C1 segment of cervical spinal cord (tissue), 14 donors: ENCODE results near the gene CNIH4.
"Not testable (repeated sequence)": the region's sequence is repeated elsewhere in the genome, so short reads cannot be mapped to it uniquely, and the experiment has no call there.

Source experiments
- DNase-seq, 14 donors: peaks; one replicate each; lab custom pipeline; 2025; lab: John Stamatoyannopoulos, UW

CNIH4 gene

DNA sequence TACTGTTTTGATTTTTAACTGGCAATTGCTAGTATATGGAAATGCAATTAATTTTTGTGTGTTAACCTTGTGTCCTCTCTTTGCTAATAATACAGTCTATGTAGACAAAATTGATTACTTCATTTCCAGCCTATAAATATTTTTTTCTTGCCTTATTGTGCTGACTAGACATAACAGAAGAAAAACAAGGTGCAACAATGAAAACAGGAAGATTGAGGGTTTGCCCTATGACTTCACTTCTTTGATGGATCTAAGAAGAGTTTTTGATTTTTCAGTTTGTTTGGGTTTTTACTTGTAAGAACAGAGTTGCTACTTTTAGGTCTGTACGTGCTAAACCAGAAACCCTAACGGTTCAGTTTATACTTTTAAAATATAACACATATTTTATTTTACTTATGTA lies 8.5 kb upstream of the CNIH4 start:
- no peak for DNase-seq

DNA sequence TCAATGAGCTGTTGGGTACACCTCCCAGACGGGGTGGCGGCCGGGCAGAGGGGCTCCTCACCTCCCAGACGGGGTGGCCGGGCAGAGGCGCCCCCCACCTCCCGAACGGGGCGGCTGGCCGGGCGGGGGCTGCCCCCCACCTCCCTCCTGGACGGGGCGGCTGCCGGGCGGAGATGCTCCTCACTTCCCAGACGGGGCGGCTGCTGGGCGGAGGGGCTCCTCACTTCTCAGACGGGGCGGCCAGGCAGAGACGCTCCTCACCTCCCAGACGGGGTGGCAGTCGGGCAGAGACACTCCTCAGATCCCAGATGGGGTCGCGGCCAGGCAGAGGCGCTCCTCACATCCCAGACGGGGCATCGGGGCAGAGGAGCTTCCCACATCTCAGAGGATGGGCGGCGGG lies 7.0 kb upstream of the CNIH4 start:
- DNase-seq, result not testable (repeated sequence)

DNA sequence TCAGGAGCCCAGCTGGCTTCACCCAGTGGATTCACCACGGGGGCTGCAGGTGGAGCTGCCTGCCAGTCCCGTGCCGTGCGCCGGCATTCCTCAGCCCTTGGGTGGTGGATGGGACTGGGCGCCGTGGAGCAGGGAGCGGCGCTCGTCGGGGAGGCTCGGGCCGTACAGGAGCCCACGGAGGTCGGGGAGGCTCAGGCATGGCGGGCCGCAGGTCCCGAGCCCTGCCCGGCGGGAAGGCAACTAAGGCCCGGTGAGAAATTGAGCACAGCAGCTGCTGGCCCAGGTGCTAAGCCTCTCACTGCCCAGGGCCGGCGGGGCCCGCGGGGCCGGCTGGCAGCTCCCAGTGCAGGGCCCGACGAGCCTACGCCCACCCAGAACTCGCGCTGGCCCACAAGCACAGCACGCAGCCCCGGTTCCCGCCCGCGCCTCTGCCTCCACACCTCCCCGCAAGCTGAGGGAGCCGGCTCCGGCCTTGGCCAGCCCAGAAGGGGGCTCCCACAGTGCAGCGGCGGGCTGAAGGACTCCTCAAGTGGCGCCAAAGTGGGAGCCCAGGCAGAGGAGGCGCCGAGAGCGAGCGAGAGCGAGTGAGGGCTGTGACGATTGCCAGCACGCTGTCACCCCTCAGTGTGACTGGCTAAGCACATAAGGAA lies 4.1 kb upstream of the CNIH4 start:
- DNase-seq, result not testable (repeated sequence)

DNA sequence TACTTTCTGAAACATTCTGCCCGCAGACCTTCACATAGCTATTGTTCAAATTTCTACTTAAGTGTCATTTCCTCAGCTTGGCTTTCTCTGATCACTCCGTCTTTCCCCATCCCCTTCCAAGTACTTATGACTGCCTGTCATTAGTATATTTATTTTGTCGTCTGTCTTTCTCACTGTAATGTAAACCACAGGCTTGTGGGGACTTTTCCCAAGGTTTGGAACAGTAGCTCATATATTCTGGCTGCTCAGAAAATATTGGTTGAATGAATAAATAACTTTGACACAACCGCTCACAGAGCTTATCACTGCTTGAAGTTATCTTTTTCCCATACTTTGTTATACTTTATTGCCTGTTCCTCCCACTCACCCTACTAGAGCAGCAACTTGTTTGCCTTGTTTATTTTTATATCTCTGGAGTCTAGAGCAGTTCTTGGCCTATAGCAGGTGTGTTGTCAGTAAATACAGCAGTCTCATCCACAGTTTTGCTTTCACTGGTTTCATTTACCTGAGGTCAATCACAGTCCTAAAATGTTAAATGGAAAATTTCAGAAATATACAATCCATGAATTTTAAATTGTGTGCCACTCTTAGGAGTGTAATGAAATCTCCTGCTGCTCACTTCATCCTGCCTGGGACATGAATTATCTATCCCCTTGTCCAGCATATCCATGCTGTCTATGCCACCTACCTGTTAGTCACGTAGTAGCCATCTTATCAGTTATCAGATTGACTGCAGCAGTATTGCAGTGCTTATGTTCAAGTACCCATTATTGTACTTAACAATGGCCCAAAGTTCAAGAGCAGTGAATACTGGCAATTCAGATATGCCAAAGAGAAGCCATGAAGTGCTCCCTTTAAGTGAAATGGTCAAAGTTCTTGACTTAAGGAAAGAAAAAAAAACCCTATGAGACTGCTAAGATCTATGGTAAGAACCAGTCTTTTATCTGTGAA lies 2.4 kb upstream of the CNIH4 start:
- DNase-seq, result no peak

DNA sequence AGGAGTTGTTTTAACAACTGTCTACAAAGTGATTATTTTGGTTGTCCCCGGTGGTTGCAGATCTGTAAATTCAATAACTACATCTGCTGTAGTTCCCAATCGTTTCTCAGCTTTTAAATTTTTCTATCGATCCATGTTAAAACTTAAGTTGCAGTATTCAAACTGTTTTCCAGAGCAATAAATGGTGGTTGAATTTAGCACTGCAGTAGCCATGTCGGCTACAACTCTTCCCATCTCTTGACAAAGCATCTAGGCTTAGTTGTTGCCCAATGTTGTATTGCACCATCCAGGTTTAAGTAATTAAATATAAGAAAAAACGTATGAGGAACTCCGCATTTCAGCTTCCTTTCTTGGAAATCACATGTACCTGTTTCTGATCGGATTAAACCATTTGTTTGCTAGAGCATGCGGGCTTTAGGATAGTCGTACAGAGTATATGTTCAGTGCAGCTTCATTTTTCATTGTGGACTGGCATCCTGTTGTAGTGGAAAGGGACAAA lies 996 bp downstream of the CNIH4 start:
- no peak for DNase-seq

DNA sequence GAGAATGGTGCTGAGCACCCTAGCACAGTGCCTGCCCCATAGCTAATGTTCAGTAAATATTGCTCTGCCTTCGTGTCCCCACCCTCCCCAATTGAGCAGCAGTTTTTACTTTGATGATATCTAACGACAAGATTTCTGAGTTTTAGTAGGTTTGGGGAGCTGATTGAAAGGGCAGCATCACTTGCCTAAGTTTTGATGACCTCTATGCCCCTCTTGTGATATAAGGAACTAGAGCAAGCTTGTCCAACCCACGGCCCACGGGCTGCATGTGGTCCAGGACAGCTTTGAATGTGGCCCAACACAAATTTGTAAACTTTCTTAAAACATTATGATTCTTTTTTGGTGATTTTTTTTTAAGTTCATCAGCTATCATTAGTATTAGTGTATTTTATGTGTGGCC lies 1.6 kb downstream of the CNIH4 start:
- no peak for DNase-seq

DNA sequence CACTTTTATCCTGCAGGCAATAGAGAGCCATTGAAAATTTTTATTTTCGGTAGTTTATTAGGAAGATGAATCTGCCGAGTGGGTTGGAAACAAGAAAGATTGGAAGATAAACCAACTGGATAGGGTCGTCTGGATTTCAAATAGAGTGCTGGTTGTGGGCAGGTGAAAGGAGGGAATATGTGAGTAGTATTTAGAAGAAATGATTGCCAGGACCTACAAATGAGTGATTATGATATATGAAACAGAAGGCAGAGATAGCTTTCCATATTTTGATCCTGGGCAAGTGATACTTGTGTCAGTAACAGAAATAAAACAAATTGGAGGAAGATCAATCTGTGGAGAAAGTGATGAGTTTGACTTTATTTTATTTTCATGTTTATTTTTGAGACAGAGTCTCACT lies 2.5 kb downstream of the CNIH4 start:
- no peak for DNase-seq

DNA sequence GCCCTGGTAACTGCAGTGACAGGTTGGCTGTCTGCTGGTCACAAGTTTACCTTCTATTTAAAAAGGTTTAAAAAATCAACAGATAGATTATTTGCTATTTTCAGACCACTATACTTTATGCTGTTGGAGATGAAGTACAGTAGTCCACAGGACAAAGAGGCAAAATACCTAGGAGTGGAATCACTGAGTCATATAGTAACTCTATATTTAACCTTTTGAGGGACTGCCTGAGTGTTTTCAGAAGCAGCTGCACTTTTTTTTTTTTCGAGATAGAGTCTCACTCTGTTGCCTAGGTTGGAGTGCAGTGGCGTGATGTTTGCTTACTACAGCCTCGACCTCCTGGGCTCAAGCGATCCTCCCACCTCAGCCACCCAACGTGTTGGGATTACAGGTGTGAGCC lies 11.7 kb downstream of the CNIH4 start:
- DNase-seq, result no peak

DNA sequence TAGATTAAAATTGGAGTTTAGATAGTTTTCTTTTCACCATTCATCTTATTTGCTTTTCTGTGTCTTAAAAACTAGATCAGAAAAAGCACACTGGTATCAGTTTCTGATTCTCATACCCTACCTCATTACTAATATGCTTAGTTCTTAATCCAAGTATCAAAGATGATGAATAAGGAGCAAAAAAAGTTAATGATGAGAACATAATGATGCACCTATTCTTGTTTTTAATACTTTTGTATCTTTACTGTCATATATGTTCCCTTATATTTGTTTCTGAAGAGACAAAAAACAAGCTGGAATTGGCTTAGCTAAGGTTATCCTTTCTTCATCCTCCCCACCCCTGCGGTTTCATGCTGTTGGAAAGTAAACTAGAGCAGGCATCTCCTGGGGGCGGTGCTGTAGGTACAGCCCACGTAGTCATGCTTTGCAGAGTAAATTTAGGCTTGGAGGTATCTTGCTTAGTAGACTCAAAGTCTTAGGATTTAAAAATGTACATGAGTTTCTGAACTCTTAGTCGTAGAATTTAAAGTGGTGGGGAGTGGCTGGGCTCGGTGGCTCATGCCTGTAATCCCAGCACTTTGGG lies 16.4 kb downstream of the CNIH4 start:
- no peak for DNase-seq

DNA sequence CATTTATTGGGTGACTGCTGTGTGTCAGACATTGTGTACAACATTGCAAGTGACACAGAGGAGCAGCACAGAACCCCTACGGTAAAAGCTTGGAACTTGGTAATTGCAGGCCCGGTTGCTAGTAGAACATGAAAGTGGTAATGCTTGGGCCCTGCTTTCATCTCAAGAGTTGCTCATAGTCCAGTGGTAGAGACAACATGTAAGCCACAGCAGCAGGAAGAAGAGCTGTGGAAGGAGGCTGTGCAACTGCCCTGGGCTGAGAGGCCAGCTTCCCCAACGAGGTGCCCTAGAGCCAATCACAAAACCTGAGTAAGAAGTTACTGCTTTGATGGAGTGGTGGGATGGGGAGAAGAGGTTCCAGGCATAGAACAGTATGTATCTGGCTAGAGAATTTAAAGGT lies 18.4 kb downstream of the CNIH4 start:
- no peak for DNase-seq

DNA sequence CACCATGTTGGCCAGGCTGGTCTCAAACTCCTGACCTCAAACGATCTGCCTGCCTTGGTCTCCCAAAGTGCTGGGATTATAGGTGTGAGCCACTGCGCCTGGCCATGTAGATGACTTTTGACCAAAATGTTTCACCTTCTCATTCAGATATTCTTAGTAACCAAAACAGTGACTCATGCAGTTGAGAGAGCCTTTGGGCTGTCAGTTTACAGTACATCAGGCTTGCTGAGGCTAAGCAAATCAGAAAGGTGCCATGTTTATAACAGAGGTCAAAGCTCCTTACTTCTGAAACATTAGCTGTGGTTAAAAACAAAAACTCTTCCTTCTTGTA lies 21.0 kb downstream of the CNIH4 start:
- no peak for DNase-seq

DNA sequence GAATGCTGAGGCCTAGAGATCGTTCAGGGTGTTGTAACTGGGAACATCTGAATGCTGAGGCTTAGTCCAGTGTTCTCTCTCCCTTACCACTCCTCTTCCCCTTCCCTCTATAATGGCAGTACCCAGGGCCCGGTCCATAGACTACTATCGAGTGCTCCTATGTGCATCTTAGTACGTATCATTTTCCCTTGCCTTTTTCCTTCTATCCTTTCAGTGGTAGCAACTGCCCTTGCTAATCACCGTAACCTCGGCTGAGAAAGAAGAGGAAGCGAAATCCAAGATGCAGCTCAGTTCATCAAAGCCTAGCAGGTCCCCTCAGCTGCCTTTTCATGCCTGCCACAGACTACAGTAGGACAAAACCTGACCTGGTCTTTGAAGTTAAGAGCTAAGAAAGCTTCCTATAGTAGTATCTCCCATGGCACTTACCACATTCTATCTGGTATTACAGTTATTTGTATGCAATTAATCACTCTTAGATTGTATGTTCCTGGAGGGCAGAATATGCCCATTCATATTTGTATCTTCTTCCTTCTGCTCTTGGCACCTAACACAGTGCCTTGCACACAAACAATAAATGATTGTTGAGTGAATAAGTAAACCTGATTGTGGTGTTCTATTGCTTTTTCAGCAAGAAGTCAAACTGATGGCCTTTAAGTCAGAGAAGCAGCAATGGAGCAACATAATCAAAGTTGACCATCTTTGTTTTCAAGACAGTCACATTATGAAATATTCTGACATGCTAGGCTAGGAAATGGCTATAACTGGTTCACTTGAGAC lies 22.4 kb downstream of the CNIH4 start:
- no peak for DNase-seq

DNA sequence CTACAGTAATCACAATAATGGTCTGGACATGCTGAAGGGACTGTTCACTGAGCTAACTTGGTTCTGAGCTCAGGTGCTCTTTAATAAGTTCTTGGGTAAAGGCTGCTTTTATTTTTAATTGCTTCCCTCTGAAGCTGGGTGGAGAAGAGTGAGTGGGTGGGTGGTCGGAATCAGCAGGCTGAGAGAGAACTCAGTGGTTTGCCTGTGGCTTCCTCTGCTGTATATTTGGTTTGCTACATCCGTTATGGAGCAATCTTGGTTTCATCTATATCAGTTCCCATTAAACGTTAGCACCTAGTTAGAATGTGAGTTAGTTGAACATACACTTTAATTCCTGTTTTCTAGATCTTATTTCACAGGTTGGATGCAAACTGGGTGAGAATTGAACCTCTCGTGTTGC lies 23.3 kb downstream of the CNIH4 start:
- DNase-seq, result peak in 1 of 14 donors; percentile 4

DNA sequence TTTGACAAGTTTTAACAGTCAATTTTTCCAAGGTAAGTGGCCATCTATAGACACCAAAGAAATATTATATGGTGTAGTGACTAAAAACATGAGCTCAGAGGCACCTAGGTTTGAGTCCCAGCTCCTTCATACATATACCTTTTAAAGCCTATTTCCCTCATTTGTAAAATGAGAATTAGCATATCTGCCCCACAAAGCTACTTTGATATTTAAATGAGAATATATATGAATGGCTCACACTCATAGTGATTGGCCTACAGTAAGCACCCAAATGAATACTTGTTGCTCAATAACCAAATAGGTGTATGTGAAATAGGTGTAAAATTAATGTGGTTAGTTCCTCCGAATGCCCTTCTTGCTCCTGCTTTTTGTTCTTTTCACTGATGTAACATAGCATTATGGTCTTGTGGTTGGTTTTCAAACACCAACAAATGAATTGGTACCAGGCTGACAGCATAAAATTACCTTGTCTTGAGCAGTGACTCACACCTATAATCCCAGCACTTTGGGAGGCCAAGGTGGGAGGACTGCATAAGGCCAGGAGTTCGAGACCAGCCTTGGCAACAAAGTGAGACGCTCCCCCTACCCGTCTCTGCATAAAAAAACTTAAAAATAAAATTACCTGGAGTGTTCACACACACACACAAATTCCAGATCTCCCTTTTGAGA lies 25.3 kb downstream of the CNIH4 start:
- DNase-seq, result no peak

DNA sequence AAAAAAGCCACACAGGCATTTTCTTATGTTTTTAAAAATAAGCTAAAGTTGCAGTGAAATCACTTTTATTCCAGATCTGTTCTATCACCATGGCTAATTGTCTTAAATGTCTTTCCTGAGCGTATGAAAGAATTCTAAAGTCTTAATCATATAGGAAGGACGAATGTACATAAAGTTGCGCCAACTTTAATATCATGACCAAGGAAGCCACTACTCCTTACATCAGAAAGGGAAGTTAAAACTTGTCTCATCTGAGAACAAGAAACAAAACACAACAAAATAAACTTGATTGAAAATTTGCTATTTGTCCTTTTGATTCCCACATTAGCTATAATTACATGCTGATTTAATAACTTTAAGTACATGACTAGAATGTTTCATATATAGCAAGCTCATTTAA lies 26.5 kb downstream of the CNIH4 start:
- DNase-seq, result no peak

DNA sequence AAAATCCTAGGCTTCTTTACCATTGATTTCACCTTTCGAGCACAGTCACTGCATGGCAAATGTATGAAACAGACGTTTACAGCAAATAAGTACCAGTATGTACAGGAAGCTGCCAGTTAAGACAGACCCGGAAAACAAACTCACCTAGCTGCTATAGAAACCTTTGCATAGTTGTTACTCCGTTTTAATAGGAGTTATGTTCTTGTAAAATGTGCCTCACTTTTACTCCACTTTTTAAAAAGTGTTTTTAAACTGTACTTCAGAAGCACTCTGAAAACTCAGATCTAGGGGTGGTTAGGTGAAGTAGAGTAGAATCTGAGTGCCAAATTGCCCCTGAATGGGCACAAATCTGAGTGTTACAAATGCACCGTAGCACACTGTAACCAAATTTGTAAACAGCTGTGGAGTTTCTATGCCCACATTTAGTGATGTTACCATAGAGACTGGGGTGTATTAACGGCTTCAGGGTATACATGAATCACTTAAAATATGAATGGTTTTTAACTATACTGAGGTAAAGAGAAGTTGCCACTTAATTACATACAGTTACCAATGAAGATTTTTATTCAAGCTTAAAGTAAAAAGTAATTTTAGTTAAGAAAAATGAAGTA lies 30.7 kb downstream of the CNIH4 start:
- DNase-seq, result no peak

DNA sequence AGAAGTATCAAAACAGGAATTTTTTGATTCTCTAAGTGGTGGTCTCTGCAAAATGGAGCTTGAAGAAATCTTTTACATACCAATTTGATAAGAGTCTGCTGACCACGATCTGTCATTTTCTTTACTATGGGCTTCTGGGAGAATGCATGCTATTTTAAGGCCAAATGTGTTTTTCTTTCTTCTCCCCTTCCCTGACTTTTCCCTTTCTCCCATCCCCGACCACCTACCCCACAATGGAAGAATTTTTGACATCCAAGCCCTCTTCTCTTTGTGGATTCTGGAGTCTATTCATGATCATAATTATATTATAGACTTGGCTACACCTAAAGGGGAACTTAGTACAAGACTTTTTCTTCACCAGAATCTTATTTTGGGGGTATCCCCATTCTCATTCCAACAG lies 31.3 kb downstream of the CNIH4 start:
- DNase-seq, result no peak

DNA sequence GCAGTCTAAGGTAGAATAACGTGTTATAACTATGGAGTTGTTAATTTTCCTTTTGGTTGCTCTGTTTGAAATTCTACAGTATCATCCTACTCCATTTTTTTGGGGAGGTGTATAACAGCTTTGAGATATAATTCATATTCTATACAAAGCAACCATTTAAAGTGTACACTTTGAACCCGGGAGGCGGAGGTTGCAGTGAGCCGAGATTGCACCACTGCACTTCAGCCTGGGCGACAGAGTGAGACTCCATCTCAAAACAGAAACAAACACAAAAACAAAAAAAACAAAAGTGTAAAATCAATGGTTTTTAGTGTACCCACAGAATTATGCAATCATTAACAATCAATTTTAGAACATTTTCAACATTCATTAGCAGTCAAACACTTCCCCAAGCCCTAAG lies 33.8 kb downstream of the CNIH4 start:
- no peak for DNase-seq

DNA sequence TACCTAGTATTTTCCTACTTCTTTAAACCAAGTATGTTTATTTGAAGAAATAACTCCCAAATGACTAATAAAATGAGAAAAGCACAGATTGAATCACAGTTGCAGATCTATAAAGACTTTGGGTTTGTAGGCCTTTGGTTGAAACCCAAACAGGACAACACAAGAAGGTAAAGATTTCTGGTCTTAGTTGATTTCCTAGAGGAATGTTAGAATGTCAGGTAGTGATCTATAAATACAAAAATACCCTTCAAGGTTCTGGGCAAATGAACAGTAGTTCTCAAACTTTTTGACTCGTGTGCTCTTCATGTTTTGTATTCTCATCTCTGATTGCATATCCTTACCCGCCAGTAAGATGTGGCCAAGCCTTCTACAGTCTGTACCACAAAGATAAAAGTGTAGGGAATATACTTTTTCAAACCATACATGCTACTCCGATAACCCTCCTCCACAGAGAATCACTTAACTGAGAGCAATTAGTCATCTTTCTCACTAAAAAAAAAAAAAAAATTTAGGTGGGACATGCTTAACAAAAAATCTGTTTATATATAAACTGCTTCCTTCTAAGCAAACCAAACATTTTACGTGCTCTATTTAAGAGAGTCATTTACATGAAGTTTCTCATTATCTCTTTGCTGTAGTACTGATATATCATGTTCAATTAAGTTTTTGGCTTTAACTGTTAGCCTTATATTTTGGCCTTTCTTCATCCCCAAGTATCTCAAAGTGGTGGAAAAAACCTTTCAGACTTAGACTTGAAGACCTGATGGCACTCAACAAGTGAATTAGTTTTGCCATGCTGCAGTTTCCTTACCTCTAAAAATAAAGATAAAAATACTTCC lies 36.0 kb downstream of the CNIH4 start:
- DNase-seq, result no peak

DNA sequence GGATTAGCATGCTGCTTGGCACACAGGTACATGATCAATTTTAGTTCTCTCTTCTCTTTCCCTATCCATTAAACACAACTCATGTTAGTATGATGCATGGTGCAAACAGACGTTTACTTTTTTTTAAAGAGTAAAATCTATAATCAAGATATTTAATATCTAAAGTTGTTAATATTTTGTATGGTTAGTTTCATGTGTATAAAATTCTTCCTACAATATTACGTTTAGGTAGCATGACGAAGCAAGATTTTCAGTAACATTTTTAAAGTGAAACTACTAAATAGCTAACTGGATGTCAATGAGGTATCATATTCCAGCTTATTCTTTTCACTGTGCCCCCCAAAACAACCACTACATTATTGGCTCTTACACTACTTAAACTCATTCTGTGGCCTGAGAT lies 36.6 kb downstream of the CNIH4 start:
- no peak for DNase-seq
